Fibroblast of villous mesenchyme (primary cell): ENCODE data around the gene MASP2. TPM values are rescaled to one million over a fixed set of nuclear protein-coding genes. Genes with fewer than 3 reads are reported as not detected.

Source experiments
- DNase-seq: peaks from one replicate; pipeline ENCODE4 v3.0.0-alpha.2; 2010; ENCODE audit warnings: low read depth
- H3K4me3 ChIP-seq: 2 replicates; pipeline ENCODE4 v1.5.1; 2011; ENCODE audit warnings: low read depth, mild to moderate bottlenecking, low read length
- total RNA-seq: library from RNA; depleted of rRNA; stranded (reverse); fragments of >200 nt; gene quantifications from 2 replicates; pipeline ENCODE4 v1.2.3, GENCODE V29; 2012
- TF ChIP-seq, protein P1 (sequence below): IDR thresholded peaks from 2 replicates; pipeline ENCODE4 v1.5.1; 2012; ENCODE audit warnings: low read depth, mild to moderate bottlenecking, low read length; ENCODE audit not compliant: insufficient read depth

MASP2 gene
- total RNA-seq, 1 donor = not detected

DNA sequence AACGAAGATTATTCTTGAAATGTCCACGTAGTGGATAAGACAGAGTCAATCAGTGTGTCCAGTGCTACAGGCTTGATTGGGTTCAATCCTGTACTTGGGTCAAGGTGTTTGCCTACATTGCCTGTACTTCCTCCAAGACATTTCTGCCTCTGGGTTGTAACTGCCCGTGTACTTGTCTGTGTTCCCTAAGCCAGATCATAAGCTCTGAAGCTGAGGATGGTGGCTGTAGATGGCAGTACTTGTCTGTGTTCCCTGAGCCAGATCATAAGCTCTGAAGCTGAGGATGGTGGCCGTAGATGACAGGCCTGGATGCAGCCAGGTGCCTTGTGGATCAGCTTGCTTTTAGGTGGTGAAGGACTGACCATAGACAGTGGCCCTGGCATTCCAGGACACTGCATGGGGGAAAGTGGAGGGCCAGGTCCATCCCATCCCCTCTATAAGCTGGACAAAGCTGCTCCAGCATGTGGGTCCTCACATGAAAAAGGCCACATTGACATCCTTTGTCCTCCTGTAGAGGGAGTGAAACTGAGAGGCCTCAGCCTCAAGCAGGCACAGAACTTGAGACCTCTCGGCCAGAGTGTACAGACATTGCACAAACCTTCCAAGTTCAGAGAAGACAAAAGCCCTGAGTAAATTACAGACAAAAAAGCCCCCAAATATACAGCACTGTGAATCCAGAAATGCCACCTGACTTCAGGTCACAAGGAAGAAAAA lies 14.8 kb upstream of the MASP2 start:
- DNase-seq = no peak
- TF ChIP-seq, protein P1, sequence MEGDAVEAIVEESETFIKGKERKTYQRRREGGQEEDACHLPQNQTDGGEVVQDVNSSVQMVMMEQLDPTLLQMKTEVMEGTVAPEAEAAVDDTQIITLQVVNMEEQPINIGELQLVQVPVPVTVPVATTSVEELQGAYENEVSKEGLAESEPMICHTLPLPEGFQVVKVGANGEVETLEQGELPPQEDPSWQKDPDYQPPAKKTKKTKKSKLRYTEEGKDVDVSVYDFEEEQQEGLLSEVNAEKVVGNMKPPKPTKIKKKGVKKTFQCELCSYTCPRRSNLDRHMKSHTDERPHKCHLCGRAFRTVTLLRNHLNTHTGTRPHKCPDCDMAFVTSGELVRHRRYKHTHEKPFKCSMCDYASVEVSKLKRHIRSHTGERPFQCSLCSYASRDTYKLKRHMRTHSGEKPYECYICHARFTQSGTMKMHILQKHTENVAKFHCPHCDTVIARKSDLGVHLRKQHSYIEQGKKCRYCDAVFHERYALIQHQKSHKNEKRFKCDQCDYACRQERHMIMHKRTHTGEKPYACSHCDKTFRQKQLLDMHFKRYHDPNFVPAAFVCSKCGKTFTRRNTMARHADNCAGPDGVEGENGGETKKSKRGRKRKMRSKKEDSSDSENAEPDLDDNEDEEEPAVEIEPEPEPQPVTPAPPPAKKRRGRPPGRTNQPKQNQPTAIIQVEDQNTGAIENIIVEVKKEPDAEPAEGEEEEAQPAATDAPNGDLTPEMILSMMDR = no peak
- H3K4me3 ChIP-seq = no peak overlapping the region

DNA sequence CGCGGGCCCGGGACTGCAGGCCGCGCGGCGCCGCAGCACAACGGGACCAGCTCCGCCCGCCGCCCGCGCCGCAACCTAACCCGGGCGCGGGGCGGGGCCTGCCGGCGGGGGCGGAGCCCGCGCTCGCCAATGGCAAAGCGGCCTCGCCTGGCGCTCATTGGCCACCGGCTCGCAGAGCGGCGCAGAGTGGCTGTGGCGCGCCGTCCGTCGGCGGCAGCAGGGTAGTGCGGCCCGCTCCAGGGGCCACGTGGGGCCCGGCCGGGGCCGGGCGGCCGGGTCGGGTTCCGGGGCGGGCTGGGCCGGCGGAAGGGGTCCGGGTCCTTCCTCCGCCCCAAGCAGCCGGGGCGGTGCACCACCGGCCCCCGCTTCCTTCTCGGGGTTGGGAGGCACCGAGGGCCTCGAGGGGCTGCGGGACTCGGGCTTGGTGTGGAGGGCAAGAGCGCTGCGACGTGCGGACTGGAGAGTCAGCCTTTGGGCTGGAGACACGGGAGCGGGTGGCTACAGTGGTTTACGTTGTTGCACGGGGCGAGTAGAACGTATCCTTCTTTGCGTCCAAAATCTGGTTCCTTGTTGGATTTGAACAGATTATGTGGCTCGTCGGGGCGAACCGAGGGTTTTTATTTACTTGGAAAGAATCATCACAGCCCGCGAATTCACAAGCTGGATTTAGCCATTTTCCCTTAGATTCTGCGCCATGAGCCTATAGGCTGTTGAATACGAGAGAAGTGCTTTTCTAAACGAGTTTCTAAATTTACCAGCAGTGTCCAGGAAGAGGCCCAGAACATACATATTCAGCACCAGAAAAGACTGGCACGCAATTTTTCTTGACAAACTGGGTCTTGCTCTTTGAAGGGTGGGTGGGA lies 13.2 kb upstream of the MASP2 start, which contains the start of gene SRM:
SRM (minus strand) TSS at position 51 of the 863 bp plus-strand sequence. CDS start 75 bp downstream, outside the sequence.
- peak within 1 kb of the TSS; percentile 81 for H3K4me3 ChIP-seq
- DNase-seq = peak; percentile 85
- TF ChIP-seq, protein P1 = peak; percentile 15

DNA sequence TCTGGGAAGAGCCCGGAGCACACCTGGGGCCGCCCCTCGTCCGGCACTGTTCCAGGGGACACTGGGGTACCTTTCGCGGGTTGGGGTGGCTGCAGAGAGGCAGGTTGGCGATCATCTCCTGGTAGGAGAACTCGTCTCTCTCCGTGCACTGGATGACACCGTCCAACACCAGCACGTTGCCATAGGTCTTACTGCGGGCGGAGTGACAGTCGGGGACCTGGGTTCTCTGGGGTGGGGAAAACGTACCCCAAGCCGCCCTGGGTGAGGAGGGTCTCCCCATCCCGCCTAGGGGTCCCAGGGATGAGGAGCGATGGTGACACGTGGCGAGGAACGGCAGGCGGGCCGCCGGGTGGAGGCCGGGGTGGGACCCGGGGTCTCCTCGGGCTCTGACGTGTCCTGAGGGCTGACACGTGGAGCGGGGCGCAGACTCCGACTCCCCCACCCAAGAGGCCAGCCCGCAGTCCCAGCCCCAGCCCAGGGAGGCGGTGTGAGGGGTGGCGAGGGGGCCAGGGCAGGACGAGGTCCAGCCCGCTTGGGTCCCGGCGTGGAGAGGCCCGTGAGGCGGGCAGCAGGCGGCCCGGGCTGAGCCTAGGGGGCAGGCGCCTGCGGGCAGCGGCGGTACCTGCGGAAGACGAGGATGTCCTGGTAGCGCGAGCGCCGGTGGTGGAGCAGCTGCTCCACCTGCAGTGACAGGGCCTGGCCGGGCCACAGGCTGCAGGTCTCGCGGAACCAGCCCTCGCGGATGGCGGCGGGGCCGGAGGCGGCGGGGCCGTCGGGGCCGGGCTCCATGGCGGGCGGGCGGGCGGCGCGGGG lies 12.3 kb upstream of the MASP2 start:
- DNase-seq = peak; percentile 9
- peak overlapping the region; percentile 67 for H3K4me3 ChIP-seq
- TF ChIP-seq, protein P1 = no peak

DNA sequence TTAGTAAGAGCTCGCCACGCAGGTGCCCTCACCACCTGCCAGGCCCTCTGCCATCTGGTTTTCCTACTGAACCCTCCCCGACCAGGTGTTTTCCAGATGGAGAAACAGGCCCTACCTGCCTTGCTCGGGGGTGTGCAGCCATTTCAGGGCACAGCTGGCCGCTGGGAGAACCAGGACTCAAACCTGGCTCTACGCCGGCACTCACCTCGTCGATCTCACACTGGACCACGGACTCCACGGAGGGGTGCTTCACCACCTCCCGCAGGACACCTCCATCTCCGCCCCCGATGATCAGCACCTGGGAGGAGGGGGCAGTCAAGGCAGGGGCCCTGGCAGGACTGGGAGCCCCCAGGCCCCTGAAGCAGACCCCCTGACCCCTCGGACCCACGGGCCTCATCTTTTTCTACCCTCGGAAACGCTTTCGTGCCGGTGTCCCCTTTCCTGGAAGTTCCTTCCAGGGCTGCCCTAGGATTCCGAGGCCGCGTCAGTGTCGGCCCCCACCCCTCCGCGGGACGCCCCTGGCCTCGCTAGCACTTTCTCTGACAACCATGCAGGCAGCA lies 11.6 kb upstream of the MASP2 start:
- TF ChIP-seq, protein P1 = no peak
- no peak for DNase-seq
- H3K4me3 ChIP-seq = peak overlapping the region; percentile 67

DNA sequence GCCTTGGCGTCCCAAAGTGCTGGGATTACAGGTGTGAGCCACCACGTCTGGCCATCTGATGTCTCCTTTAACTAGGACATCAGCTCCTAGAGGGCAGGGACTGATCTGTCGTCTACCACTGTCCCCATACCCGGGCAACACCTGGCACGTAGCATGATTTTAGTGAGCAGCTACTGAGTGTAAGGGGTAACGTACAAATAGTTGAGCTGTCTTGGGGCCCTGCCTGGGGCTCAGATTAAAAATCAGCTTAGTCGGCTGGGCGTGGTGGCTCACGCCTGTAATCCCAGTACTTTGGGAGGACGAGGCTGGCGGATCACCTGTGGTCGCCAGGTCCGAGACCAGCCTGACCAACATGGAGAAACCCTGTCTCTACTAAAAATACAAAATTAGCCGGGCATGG lies 11.0 kb upstream of the MASP2 start:
- no peak overlapping the region for H3K4me3 ChIP-seq
- TF ChIP-seq, protein P1 = no peak
- DNase-seq = no peak

DNA sequence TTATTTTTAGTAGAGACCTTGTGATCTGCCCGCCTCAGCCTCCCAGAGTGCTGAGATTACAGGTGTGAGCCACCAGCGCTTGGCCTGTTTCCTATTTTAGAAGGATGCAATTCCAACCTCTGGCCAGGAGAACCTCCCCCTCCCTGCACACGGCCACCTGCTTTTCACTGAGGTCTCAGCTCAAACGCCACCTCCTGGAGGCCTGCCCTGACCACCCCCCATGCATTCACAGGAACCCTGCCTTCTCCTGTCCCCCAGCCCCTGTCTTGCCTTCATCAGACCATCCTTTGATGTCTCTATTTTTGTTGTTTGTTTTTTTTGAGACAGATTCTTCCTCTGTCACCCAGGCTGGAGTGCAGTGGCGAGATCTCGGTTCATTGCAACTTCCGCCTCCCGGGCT lies 10.4 kb upstream of the MASP2 start:
- DNase-seq = no peak
- H3K4me3 ChIP-seq = no peak overlapping the region
- TF ChIP-seq, protein P1 = no peak
